Measurements from ENCODE around the gene MEIOSIN. TPM values are rescaled to one million over a fixed set of nuclear protein-coding genes. Genes with fewer than 3 reads are reported as not detected.
A peak's percentile ranks its signal among the peaks of the same experiment; 100 is the strongest.

MEIOSIN gene
- total and polyA plus RNA-seq, 9 of the 15 experiments (the other 6 are each of a cell fraction or from before 2014, with no cell fraction given): 0.06 to 2.0 (median 0.76) TPM

- peak; percentile 97 for TF ChIP-seq ZBTB40 (IDR thresholded peaks at IDR 0.05)
- no peak for TF ChIP-seq ZBTB40 (CRISPR knock-in tag; IDR thresholded peaks at IDR 0.05)
- TF ChIP-seq NFIC (IDR thresholded peaks at IDR 0.05): peak; percentile 48
- peak; percentile 82 for TF ChIP-seq PML (IDR thresholded peaks at IDR 0.05; ENCODE audit: low read length)
- TF ChIP-seq BRCA1 (IDR thresholded peaks at IDR 0.05): no peak
- TF ChIP-seq BRCA1 (CRISPR knock-in tag; IDR thresholded peaks at IDR 0.05): no peak
- TF ChIP-seq CTCFL (IDR thresholded peaks at IDR 0.05; ENCODE audit: borderline replicate concordance, insufficient read depth, low read depth, low read length, poor library complexity, severe bottlenecking): peak; percentile 41
- no peak for TF ChIP-seq ZC3H4 (CRISPR knock-in tag; IDR thresholded peaks at IDR 0.05; ENCODE audit: borderline replicate concordance)
- peak; percentile 57 for TF ChIP-seq E2F8 (IDR thresholded peaks at IDR 0.05; ENCODE audit: low read depth, partially characterized antibody)
- TF ChIP-seq POLR2G (IDR thresholded peaks at IDR 0.05; ENCODE audit: low read depth, low read length): peak; percentile 91
- no peak for TF ChIP-seq PATZ1 (CRISPR knock-in tag; IDR thresholded peaks at IDR 0.05; ENCODE audit: borderline replicate concordance)
Observed at GRCh38 chr19:45691516-45692186, 41.6 kb upstream of the MEIOSIN start, which contains the start of gene SNRPD2 (continued).
